NCI-H524 treated with DMSO at 0.1 percent for 48 hours (cell line): Measurements from ENCODE around the gene TUBB3.
"Not testable (repeated sequence)": the region's sequence is repeated elsewhere in the genome, so short reads cannot be mapped to it uniquely, and the experiment has no call there.

Experiments used
- DNase-seq: peaks from one replicate; lab custom pipeline; 2025; lab: John Stamatoyannopoulos, UW

Gene TUBB3

DNA sequence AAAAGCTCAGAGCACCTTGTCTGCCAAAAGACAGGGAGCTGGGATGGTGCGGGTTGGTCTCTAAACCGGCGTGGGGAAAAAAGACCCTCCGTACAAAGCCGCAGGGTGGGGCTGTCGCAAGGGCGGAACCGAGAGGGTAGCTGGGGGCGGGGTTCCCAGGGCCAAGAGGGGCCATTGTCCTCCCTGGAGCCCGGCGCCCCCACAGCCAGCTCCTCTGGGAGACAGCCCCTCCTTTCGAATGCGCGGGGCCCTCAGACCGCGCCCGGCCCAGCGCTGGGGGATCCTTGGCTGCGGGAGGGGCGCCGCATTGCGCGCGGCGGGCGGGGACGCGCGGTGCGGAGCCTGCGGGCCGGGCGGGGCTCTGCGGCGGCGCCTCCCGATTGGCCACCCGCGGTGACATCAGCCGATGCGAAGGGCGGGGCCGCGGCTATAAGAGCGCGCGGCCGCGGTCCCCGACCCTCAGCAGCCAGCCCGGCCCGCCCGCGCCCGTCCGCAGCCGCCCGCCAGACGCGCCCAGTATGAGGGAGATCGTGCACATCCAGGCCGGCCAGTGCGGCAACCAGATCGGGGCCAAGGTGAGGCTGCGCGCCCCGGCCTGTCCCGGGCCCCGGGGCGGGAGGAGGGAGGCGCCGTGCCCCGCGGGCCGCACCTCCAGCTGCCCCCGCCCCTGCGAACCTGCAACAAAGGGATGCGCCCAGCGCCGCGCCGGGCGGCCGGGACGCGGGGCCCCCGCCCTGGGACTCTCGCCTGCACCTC, at the start of gene TUBB3:
TUBB3 (plus strand) TSS at position 459 of the 756 bp plus-strand sequence; CDS start at position 519, 60 bp downstream.
- DNase-seq, result no peak

DNA sequence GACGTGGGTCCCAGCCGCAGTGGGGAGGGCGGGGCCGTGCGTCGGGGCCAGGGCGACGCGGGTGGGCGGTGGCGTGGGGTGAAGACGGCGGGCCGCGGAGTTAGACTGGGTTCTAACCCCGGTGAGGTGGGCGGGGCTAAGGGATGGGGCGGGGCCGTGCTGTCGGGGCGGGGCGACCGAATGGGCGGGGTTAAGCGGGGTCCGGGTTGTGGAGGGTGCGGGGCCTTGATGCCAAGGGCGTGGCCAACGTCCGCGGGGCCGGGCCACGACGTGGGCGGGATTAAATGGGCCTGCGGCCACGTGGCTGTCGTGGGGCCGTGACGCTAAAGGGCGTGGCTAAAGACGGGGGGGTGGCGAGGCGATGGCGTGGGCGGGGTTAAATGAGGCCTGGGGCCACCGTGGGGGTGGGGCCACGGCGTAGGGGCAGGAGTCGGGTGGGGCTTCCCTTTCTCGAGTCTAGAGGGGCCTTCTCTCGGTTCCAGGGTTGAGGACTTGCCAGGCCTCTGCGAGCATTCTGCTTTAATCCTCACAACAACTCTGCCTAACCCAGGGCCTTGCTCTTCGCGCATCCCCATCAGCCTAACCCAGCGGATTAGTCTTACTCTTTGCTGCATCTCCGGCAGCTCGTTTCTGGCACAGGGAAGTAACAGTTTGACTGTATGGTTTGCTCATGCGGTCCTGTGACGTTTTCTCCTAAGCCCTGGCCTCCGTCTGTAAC, 49.0 kb upstream of the TUBB3 start:
- DNase-seq, result peak; percentile 5

- not testable (repeated sequence) for DNase-seq
These were observed 44.0 kb upstream of the TUBB3 start for GRCh38 chr16:89879123-89879522.

- no peak for DNase-seq
These were observed 42.4 kb upstream of the TUBB3 start for GRCh38 chr16:89880477-89881367.

- no peak for DNase-seq
These were observed 41.8 kb upstream of the TUBB3 start for GRCh38 chr16:89881368-89881730.

GRCh38 chr16:89883346-89884040, 39.6 kb upstream of the TUBB3 start:
- DNase-seq, result no peak

GRCh38 chr16:89884041-89884421, 39.1 kb upstream of the TUBB3 start:
- DNase-seq, result no peak

- DNase-seq, result no peak
These were observed 35.9 kb upstream of the TUBB3 start for GRCh38 chr16:89887243-89887642.

DNA sequence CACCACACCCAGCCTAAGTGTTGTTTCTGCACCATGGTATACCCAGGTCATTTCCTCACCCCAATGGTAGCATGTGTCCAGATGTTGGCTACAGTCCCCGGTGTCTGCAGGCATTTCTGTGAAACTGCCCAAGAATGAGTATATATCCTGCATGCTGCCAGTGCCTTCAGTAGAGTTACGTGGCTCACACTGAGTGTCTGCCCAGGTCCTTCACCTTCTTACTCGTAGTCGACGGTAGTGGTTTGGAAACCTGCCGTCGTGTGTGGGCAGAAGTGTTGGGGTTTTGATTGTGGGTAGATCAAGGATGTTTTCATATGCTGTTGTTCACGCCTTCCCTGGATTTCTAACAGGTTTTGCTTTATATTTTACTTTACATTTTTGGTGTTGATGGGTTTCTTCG, 32.9 kb upstream of the TUBB3 start:
- DNase-seq, result no peak

GRCh38 chr16:89890886-89891657, 32.1 kb upstream of the TUBB3 start:
- no peak for DNase-seq

DNA sequence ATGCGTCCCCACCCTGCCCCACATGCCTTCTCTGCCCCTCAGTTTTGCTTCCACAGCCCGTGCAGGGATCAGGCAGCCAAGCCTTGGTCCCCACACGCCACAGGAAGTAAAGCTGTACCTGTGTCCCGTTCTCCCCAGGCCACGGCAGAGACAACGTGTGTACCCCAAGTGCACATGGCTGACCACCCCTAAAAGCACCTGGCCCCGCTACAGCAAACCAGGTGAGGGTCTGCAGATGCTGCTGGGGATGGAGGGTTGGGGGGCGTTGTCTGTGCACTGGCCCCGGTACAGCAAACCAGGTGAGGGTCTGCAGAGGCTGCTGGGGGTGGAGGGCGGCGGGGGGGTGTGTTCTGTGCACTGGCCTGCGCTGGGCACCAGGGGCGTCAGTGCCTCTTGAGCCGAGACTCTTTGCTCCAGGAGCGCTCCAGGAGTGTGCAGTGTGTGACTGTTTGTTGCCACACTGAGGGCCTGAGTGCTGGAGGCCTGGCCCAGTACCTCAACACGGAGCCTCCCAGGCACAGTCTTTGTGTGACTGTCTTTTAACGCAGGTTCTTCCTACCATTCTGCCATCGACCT, 31.0 kb upstream of the TUBB3 start:
- no peak for DNase-seq

DNA sequence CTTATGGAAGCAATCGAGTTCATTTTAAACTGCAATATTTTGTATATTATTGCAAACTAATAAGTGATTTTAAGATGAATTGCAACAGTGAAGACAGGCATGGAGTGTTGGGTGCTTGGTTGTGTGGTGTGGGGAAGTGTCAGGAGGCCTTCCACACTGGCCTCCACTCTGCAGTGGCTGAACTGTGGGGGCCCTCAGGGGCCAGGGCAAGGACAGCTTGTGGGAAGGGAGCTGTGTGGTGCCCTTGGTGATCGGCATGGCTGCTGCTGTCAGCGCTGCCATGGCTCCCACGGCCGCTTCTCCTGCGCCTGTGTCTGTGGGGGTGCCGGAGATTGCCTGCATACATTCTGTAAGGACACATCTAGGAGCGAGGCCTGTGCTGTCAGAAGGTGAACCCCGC, 30.5 kb upstream of the TUBB3 start:
- DNase-seq, result no peak

DNA sequence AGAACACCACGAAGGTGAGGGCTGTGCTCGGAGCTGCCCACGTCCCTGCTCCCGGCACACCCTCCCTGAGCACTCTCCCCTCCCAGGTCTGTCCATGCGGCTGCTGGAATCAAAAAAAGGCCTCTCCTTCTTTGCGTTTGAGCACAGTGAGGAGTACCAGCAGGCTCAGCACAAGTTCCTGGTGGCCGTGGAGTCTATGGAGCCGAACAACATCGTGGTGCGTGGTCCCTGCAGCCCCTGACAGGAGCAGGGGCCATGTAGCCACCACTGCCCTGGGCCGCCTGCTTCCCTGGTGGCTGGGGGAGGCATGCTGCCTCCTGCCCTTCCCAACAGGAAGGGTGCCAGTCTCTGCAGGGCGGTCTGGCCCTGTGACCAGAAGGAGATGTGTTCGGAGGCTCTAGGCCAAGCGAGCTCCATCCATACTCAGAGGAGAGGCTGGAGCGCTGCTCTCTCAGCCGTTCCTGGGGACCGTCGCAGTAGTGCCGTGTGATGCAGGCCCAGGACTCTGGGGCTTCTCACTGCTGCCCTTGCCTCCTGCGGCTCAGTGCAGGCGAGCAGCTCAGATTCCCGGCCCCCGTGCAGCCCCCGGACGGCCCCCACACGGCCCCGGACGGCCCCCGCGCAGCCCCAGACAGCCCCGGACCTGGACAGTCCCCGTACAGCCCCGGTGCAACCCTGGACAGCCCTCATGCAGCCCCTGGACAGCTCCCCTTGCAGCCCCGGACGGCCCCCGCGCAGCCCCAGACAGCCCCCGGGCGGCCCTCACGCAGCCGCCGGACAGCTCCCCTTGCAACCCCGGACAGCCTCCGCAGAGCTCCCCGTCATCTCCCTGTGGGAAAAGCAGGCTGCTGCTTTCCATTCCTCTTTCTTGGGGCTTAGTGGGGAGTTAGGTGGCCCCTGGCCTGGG, 29.2 kb upstream of the TUBB3 start:
- no peak for DNase-seq

DNA sequence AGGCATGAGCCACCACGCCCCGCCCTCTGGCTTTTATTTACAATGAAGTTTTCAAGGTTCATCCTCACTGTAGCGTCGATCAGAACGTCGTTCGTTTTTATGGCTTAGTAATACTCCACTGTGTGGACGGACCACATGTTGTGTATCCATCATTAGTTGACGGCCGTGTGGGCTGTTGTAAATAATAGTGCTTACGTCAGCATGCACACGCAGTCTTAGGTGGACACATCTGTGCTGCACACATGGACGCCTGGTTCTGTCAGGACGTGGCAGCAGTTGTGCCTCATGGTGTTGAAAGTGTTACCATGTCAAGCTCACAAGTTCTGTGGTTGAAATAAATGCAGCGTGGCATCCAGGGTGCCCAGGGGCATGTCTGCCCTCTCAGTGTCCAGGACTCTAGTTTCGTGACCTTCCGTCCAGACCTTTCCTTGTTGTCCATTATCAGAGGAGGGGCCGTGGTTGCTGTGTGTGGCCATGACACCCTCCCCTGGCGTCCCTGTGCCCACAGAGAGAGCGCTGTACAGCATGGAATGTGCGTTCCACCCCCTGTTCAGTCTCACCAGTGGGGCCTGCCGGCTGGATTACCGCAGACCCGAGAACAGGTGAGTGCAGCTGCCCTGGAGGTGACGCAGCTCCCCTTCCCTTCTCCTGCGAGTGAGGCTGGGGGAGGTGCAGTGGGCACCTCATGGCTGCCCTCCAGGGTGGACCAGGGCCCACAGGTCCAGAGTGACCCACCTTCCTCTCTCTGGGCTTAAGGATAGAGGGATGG, 27.5 kb upstream of the TUBB3 start:
- DNase-seq, result no peak

DNA sequence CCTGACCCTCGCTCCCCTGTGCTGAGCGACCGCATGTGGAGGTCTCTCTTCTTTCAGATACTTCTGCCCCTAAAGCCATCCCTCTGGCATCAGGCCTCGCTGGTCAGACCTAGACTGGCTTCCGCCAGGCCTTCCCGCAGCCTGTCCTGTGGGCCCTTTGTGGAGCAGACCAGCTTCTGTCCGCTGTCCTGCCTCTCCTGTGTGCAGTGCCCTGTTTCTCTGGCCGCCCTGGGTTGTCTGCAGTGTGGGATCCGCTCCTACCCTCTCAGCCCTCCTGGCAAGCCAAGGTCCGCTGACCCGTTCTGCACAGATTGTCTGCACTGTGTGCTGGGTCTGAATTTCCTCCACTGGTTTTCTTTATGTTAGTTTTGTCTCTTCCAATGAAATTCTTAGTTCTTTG, 25.9 kb upstream of the TUBB3 start:
- DNase-seq, result no peak

DNA sequence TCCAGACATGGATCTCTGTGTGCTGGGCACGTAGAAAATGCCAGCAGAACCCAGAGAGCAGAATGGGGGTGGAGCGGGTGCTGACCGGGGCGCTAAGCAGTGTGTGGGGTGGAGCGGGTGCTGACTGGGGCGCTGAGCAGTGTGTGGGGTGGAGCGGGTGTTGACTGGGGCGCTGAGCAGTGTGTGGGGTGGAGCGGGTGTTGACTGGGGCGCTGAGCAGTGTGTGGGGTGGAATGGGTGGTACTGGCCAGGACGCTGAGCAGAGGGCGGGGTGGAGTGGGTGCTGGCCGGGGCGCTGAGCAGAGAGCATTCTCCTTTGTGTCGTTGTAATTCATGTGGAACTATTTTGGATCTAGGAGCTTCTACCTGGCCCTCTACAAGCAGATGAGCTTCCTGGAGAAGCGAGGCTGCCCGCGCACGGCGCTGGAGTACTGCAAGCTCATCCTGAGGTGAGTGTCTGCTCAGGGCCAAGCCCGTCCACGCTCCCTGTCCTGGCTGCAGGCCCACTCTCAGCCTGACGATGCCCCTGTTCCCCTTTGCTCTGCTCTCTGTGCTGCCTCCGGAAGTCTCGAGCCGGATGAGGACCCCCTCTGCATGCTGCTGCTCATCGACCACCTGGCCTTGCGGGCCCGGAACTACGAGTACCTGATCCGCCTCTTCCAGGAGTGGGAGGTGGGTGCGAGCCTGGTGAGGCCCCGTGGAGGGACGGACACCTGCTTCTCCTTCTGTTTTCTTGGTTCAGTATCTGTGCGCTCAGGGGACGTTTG, 24.8 kb upstream of the TUBB3 start:
- DNase-seq, result no peak

DNA sequence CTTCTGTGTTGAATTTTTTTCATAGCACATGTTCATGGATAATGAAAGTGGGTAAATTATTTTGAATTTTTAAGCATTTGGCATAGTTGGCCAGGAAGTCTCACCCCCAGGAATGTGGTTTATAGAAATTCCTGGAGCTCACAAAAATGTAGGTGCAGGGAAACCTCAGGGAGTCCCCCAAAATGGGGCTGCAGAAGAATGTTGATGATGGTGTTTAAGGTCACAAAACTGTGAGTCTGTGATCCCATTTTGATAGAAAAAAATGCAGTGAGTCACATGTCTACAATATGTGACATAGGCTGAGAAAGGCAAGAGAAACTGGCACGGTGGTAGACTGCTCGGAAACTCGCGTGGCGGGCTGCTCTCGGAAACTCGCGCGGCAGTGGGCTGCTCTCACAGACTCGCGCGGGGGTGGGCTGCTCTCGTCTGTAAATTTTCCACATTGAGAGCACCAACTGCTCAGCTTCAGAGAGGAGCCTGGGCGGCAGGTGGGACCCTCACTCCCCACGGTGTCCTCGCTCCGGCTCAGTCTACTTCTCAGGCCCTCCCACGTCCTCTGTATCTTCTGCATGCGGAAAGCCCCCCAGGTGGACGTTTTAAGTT, 23.2 kb upstream of the TUBB3 start:
- no peak for DNase-seq

DNA sequence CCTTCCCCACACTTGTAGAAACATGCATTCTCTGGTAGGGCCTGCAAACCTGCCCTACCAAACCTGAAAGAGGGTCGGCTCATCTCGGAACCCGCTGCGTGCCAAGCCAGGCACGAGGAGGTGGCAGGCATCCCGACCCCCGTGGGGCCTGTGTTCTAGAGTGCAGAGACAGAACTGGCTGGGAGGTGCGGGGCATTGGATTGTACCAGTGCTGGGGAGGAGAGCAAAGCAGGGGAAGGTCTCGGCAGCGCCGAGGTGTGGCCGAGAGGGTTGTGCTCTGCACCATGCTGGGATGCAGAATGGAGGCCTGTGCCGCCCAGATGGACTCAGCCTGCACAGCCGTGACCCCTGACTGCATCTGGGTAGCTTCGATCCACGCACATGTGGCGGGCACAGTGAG, 22.3 kb upstream of the TUBB3 start:
- no peak for DNase-seq
